K562 (cell line): ENCODE measurements around the gene HJV. TPM values are rescaled to one million over a fixed set of nuclear protein-coding genes. Genes with fewer than 3 reads are reported as not detected.
A peak's percentile ranks its signal among the peaks of the same experiment; 100 is the strongest.

ENCODE experiments used
- CREM ChIP-seq: IDR thresholded peaks from 2 replicates; pipeline ENCODE4 v1.6.1; 2014; ENCODE audit warnings: antibody characterized with exemption, low read depth
- CXXC5 ChIP-seq: fragments of 250-450 bp; sonication (Bioruptor Pico); IDR thresholded peaks from 2 replicates; pipeline ENCODE4 v1.8.0; 2022; ENCODE audit warnings: inconsistent platforms, mild to moderate bottlenecking, moderate library complexity
- ERF ChIP-seq: fragments of 450-650 bp; formaldehyde crosslinking; IDR thresholded peaks from 2 replicates; pipeline ENCODE4 v1.4.0; 2020; ENCODE audit warnings: mild to moderate bottlenecking, mixed read lengths
- EWSR1 ChIP-seq: fragments of 450-650 bp; IDR thresholded peaks from 2 replicates; pipeline ENCODE4 v1.6.1; 2018; ENCODE audit warnings: borderline replicate concordance, mild to moderate bottlenecking, low read depth, moderate library complexity; ENCODE audit not compliant: partially characterized antibody
- HIVEP1 ChIP-seq: fragments of 250-450 bp; sonication (Bioruptor Pico); IDR thresholded peaks from 2 replicates; pipeline ENCODE4 v1.4.0; 2020; ENCODE audit warnings: mild to moderate bottlenecking
- JUN ChIP-seq, 2 experiments: sonication (generic) in 1 of 2; formaldehyde crosslinking in 1 of 2; IDR thresholded peaks; 2 replicates each; pipeline versions ENCODE4 v1.6.1 to v1.8.0; 2012 to 2022; ENCODE audit warnings: borderline replicate concordance in 2 of 2, mild to moderate bottlenecking in 2 of 2, improper control_type of control experiment in 1 of 2, low read depth in 1 of 2, low read length in 1 of 2, missing genetic modification reagents in 1 of 2
- MCM2 ChIP-seq: fragments of 450-650 bp; IDR thresholded peaks from 2 replicates; pipeline ENCODE4 v1.6.1; 2017; ENCODE audit warnings: low read depth, mild to moderate bottlenecking
- NCOR1 ChIP-seq: fragments of 450-650 bp; IDR thresholded peaks from 2 replicates; pipeline ENCODE4 v1.6.1; 2016; ENCODE audit warnings: mild to moderate bottlenecking, moderate library complexity
- NFIC ChIP-seq: fragments of 450-650 bp; IDR thresholded peaks from 2 replicates; pipeline ENCODE4 v1.6.1; 2017; ENCODE audit warnings: mild to moderate bottlenecking, inconsistent platforms
- PHB ChIP-seq: fragments of 250-450 bp; sonication (Bioruptor Pico); IDR thresholded peaks from 2 replicates; pipeline ENCODE4 v1.5.0; 2021
- ZBTB7A ChIP-seq: IDR thresholded peaks from 2 replicates; pipeline ENCODE4 v1.6.1; 2011; ENCODE audit warnings: low read depth, mild to moderate bottlenecking, low read length, moderate library complexity, borderline replicate concordance; ENCODE audit not compliant: control insufficient read depth
- ZC3H4 ChIP-seq: sonication (generic); formaldehyde crosslinking; IDR thresholded peaks from 2 replicates; pipeline ENCODE4 v1.9.0; 2021; ENCODE audit warnings: missing genetic modification reagents, borderline replicate concordance
- ZNF212 ChIP-seq: fragments of 450-650 bp; formaldehyde crosslinking; IDR thresholded peaks from 2 replicates; pipeline ENCODE4 v1.4.0; 2020; ENCODE audit warnings: mild to moderate bottlenecking
- ZNF253 ChIP-seq: fragments of 250-450 bp; sonication (Bioruptor Pico); conservative IDR thresholded peaks from 2 replicates; pipeline ENCODE4 v1.6.1; 2021; ENCODE audit warnings: mild to moderate bottlenecking
- ZNF436 ChIP-seq: fragments of 250-450, 450-650 bp; sonication (Bioruptor Pico); formaldehyde crosslinking; IDR thresholded peaks from 2 replicates; pipeline ENCODE4 v1.7.0; 2020; ENCODE audit warnings: mild to moderate bottlenecking
- ZNF589 ChIP-seq: fragments of 200-800 bp; sonication (Bioruptor generic); IDR thresholded peaks from 2 replicates; pipeline ENCODE4 v1.6.1; 2016; ENCODE audit warnings: low read depth, missing genetic modification characterization, missing compliant biosample characterization
- polyA plus RNA-seq, 8 experiments: library from polyadenylated mRNA; depleted of rRNA in 4 of 8; stranded (reverse) in 5 of 8; unstranded in 3 of 8; fragments of >200 nt; fragmentation: Nextera tagmentation in 2 of 8; fragmentation: Illumina TruSeq in 1 of 8; extraction: Ambion mirVana in 2 of 8; extraction: Trizol in 1 of 8; gene quantifications; 2 replicates each; pipeline versions ENCODE4 v1.2.1 to v1.2.3, GENCODE V29; 2011 to 2014; ENCODE audit warnings: inconsistent platforms in 1 of 8, missing spikeins in 1 of 8
- total RNA-seq, 7 experiments: library from RNA; depleted of rRNA in 6 of 7; stranded (reverse); fragments of >200 nt in 6 of 7; fragmentation: Illumina TruSeq in 2 of 7; extraction: Trizol in 2 of 7; gene quantifications; 2 replicates each; pipeline versions ENCODE4 v1.2.1 to v1.2.3, GENCODE V29; 2011 to 2021; ENCODE audit warnings: low replicate concordance in 1 of 7
- TF ChIP-seq, protein P1 (sequence below): fragments of 250-450 bp; sonication (Bioruptor Pico); IDR thresholded peaks from 2 replicates; pipeline ENCODE4 v1.5.0; 2020; ENCODE audit warnings: mild to moderate bottlenecking
- TF ChIP-seq, protein P2 (sequence below), 2 experiments: fragments of 450-650 bp in 1 of 2; sonication (generic) in 1 of 2; formaldehyde crosslinking; conservative IDR thresholded peaks; 2 replicates each; pipeline versions ENCODE4 v1.4.0 to v1.8.1; 2020 to 2022; ENCODE audit warnings: mild to moderate bottlenecking in 1 of 2, missing genetic modification reagents in 1 of 2
- TF ChIP-seq, protein P3 (sequence below): fragments of 450-650 bp; formaldehyde crosslinking; IDR thresholded peaks from 2 replicates; pipeline ENCODE4 v1.4.0; 2020; ENCODE audit warnings: mild to moderate bottlenecking, mixed read lengths
- TF ChIP-seq, protein P4 (sequence below): fragments of 250-450 bp; sonication (Bioruptor Pico); IDR thresholded peaks from 2 replicates; pipeline ENCODE4 v1.9.0; 2021; ENCODE audit warnings: mild to moderate bottlenecking, inconsistent platforms
- TF ChIP-seq, protein P5 (sequence below): fragments of 250-450 bp; sonication (Bioruptor Pico); IDR thresholded peaks from 2 replicates; pipeline ENCODE4 v1.6.1; 2021; ENCODE audit warnings: mild to moderate bottlenecking

The HJV gene
- total and polyA plus RNA-seq, 9 of the 15 experiments (the other 6 are each of a cell fraction or from before 2014, with no cell fraction given): 1.0 to 6.6 (median 2.4) TPM

DNA sequence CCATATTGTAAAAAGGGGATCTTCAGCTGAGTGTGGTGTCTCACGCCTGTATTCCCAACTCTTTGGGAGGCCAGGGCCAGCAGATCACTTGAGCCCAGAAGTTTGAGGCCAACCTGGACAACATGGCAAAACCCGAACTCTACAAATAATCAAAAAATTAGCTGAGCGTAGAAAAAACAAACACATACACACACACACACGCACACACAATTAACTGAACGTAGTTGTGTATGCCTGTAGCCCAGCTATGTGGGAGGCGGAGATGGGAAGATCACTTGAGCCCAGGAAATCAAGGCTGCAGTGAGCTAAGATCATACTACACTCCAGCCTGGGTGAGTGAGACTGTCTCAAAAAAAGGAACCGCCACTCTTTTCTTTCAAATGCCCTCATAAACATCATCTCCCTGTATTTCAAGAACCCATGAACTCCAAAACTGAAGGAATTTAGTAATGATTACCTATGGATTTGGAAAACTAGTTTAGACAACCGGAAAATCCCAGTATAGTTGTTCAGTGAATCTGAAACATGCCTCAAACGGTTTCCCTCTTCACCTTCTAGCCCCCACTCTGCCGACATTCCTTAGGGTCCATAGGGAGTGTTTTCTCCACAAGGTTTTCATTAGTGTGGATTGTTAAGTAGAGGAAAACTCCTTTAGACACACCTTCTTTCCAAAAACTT, 29.7 kb downstream of the HJV start (continued):
- TF ChIP-seq, protein P1, sequence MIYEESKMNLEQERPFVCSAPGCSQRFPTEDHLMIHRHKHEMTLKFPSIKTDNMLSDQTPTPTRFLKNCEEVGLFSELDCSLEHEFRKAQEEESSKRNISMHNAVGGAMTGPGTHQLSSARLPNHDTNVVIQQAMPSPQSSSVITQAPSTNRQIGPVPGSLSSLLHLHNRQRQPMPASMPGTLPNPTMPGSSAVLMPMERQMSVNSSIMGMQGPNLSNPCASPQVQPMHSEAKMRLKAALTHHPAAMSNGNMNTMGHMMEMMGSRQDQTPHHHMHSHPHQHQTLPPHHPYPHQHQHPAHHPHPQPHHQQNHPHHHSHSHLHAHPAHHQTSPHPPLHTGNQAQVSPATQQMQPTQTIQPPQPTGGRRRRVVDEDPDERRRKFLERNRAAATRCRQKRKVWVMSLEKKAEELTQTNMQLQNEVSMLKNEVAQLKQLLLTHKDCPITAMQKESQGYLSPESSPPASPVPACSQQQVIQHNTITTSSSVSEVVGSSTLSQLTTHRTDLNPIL (CRISPR knock-in tag): peak; percentile 95
- TF ChIP-seq, protein P2, sequence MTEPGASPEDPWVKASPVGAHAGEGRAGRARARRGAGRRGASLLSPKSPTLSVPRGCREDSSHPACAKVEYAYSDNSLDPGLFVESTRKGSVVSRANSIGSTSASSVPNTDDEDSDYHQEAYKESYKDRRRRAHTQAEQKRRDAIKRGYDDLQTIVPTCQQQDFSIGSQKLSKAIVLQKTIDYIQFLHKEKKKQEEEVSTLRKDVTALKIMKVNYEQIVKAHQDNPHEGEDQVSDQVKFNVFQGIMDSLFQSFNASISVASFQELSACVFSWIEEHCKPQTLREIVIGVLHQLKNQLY (CRISPR knock-in tag; conservative IDR thresholded peaks at IDR 0.05): peak in 1 of 2 experiments; percentile 90; a peak in 2 of 4 replicates
- TF ChIP-seq ZNF436 (CRISPR knock-in tag): peak; percentile 79; the same call in 1 of the 2 replicates
- TF ChIP-seq PHB (CRISPR knock-in tag): peak; percentile 99
- no peak for TF ChIP-seq ZBTB7A
- TF ChIP-seq ZC3H4 (CRISPR knock-in tag): no peak
- peak; percentile 72; the same call in 1 of the 2 replicates for TF ChIP-seq ZNF212
- peak; percentile 75 for TF ChIP-seq NCOR1
- TF ChIP-seq JUN (IDR thresholded peaks at IDR 0.05; ENCODE audit: borderline replicate concordance, low read depth, low read length): no peak
- no peak for TF ChIP-seq JUN (CRISPR knock-in tag; IDR thresholded peaks at IDR 0.05; ENCODE audit: borderline replicate concordance)
- TF ChIP-seq NFIC: peak; percentile 36; the same call in 1 of the 2 replicates
- TF ChIP-seq, protein P3, sequence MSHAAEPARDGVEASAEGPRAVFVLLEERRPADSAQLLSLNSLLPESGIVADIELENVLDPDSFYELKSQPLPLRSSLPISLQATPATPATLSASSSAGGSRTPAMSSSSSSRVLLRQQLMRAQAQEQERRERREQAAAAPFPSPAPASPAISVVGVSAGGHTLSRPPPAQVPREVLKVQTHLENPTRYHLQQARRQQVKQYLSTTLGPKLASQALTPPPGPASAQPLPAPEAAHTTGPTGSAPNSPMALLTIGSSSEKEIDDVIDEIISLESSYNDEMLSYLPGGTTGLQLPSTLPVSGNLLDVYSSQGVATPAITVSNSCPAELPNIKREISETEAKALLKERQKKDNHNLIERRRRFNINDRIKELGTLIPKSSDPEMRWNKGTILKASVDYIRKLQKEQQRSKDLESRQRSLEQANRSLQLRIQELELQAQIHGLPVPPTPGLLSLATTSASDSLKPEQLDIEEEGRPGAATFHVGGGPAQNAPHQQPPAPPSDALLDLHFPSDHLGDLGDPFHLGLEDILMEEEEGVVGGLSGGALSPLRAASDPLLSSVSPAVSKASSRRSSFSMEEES (CRISPR knock-in tag): peak; percentile 54; the same call in 1 of the 2 replicates
- TF ChIP-seq, protein P4, sequence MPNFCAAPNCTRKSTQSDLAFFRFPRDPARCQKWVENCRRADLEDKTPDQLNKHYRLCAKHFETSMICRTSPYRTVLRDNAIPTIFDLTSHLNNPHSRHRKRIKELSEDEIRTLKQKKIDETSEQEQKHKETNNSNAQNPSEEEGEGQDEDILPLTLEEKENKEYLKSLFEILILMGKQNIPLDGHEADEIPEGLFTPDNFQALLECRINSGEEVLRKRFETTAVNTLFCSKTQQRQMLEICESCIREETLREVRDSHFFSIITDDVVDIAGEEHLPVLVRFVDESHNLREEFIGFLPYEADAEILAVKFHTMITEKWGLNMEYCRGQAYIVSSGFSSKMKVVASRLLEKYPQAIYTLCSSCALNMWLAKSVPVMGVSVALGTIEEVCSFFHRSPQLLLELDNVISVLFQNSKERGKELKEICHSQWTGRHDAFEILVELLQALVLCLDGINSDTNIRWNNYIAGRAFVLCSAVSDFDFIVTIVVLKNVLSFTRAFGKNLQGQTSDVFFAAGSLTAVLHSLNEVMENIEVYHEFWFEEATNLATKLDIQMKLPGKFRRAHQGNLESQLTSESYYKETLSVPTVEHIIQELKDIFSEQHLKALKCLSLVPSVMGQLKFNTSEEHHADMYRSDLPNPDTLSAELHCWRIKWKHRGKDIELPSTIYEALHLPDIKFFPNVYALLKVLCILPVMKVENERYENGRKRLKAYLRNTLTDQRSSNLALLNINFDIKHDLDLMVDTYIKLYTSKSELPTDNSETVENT (CRISPR knock-in tag): peak; percentile 44; the same call in 1 of the 2 replicates
- TF ChIP-seq ZNF253: peak; percentile 95
- TF ChIP-seq EWSR1: peak; percentile 93
- peak; percentile 18; the same call in 1 of the 2 replicates for TF ChIP-seq ZNF589 (CRISPR knock-in tag)
- TF ChIP-seq ERF: peak; percentile 99
- peak; percentile 57; the same call in 1 of the 2 replicates for TF ChIP-seq CXXC5 (CRISPR knock-in tag)
- no peak for TF ChIP-seq MCM2
- no peak for TF ChIP-seq HIVEP1
- TF ChIP-seq, protein P5, sequence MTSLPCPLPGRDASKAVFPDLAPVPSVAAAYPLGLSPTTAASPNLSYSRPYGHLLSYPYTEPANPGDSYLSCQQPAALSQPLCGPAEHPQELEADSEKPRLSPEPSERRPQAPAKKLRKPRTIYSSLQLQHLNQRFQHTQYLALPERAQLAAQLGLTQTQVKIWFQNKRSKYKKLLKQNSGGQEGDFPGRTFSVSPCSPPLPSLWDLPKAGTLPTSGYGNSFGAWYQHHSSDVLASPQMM: peak; percentile 87
- 0 out of 2 replicates have a peak, but pooled peaks have one; percentile 21 for TF ChIP-seq CREM
